ENCODE data around the gene AMN1. TPM values are rescaled to one million over a fixed set of nuclear protein-coding genes. Genes with fewer than 3 reads are reported as not detected.
"Not testable (repeated sequence)": the region's sequence is repeated elsewhere in the genome, so short reads cannot be mapped to it uniquely, and the experiment has no call there.

Gene AMN1
- total and polyA plus RNA-seq, 5 donors from 2014 or later = 11.2 to 15.3 (median 14.1) TPM

- Histone ChIP-seq H3K4me1 (ENCODE audit: control insufficient read depth, insufficient read depth, low read length, poor library complexity, severe bottlenecking) (no peaks in the 10 kb centered on the region), H3K27me3 (ENCODE audit: control insufficient read depth, insufficient read depth, low read length) (no peaks in the 10 kb centered on the region), H3K27ac (ENCODE audit: insufficient read depth, low read length, poor library complexity, severe bottlenecking) (no peak overlapping the region), H3K9me3 (ENCODE audit: control insufficient read depth in 2 of 2, low read length in 2 of 2) (no peaks in the 10 kb centered on the region), H3K4me3 (ENCODE audit: low read depth, low read length) (no peak overlapping the region), H3K36me3 (ENCODE audit: control insufficient read depth, insufficient read depth, low read length) (no peaks in the 10 kb centered on the region)
- H3K27me3 Mint-ChIP-seq = no peaks in the 10 kb centered on the region
- peaks cover 6 to 16% (median 15%) of the 10 kb centered on the region in 4 donors for H3K4me1 Mint-ChIP-seq
- DNase-seq = no peak
- H3K27ac Mint-ChIP-seq = peak overlapping the region in 1 of 3 donors; percentile 9
- peaks cover 0 to 3% (median 2%) of the 10 kb centered on the region in 7 donors for H3K9me3 Mint-ChIP-seq
- H3K4me3 Mint-ChIP-seq = no peak overlapping the region
- H3K36me3 Mint-ChIP-seq = no peaks in the 10 kb centered on the region
- no peak for ATAC-seq (ENCODE audit: low read depth in 2 of 2)
Measured at GRCh38 chr12:31759632-31760459, 31.0 kb upstream of the AMN1 start.

- not testable (repeated sequence) for H3K27me3 Mint-ChIP-seq; H3K9me3 Mint-ChIP-seq; H3K27me3 ChIP-seq (ENCODE audit: control insufficient read depth, insufficient read depth, low read length); H3K4me1 ChIP-seq (ENCODE audit: control insufficient read depth, insufficient read depth, low read length, poor library complexity, severe bottlenecking); ATAC-seq (ENCODE audit: low read depth in 2 of 2); H3K36me3 Mint-ChIP-seq; H3K9me3 ChIP-seq (ENCODE audit: control insufficient read depth in 2 of 2, low read length in 2 of 2); H3K4me3 ChIP-seq (ENCODE audit: low read depth, low read length); H3K4me3 Mint-ChIP-seq; H3K27ac ChIP-seq (ENCODE audit: insufficient read depth, low read length, poor library complexity, severe bottlenecking); H3K36me3 ChIP-seq (ENCODE audit: control insufficient read depth, insufficient read depth, low read length); DNase-seq
- Mint-ChIP-seq H3K27ac (peak overlapping the region in 1 of 3 donors; percentile 15), H3K4me1 (peaks cover 8 to 12% (median 11%) of the 10 kb centered on the region in 4 donors)
Measured at GRCh38 chr12:31758297-31758696, 29.5 kb upstream of the AMN1 start.

GRCh38 chr12:31756977-31757420 lies 28.2 kb upstream of the AMN1 start:
- Histone ChIP-seq H3K4me1 (ENCODE audit: control insufficient read depth, insufficient read depth, low read length, poor library complexity, severe bottlenecking) (no peaks in the 10 kb centered on the region), H3K27me3 (ENCODE audit: control insufficient read depth, insufficient read depth, low read length) (no peaks in the 10 kb centered on the region), H3K36me3 (ENCODE audit: control insufficient read depth, insufficient read depth, low read length) (no peaks in the 10 kb centered on the region), H3K27ac (ENCODE audit: insufficient read depth, low read length, poor library complexity, severe bottlenecking) (no peak overlapping the region), H3K9me3 (ENCODE audit: control insufficient read depth in 2 of 2, low read length in 2 of 2) (no peaks in the 10 kb centered on the region), H3K4me3 (ENCODE audit: low read depth, low read length) (no peak overlapping the region)
- Mint-ChIP-seq H3K27me3 (no peaks in the 10 kb centered on the region), H3K4me1 (peaks cover 7 to 20% (median 16%) of the 10 kb centered on the region in 4 donors), H3K36me3 (no peaks in the 10 kb centered on the region), H3K9me3 (peaks cover 0 to 3% (median 2%) of the 10 kb centered on the region in 7 donors), H3K27ac (no peak overlapping the region), H3K4me3 (no peak overlapping the region)
- ATAC-seq (ENCODE audit: low read depth in 2 of 2) (no peak), DNase-seq (no peak)

- Mint-ChIP-seq H3K9me3 (peaks cover 0 to 3% (median 0%) of the 10 kb centered on the region in 7 donors), H3K27ac (peak overlapping the region in 2 of 3 donors; percentile 64 to 93), H3K36me3 (no peaks in the 10 kb centered on the region), H3K4me3 (peak overlapping the region in 3 of 4 donors; percentile 34 to 81 (median 44)), H3K27me3 (no peaks in the 10 kb centered on the region), H3K4me1 (peaks cover 18 to 39% (median 37%) of the 10 kb centered on the region in 4 donors)
- Histone ChIP-seq H3K9me3 (ENCODE audit: control insufficient read depth in 2 of 2, low read length in 2 of 2) (no peaks in the 10 kb centered on the region), H3K27ac (ENCODE audit: insufficient read depth, low read length, poor library complexity, severe bottlenecking) (peak overlapping the region; percentile 48), H3K27me3 (ENCODE audit: control insufficient read depth, insufficient read depth, low read length) (no peaks in the 10 kb centered on the region), H3K36me3 (ENCODE audit: control insufficient read depth, insufficient read depth, low read length) (no peaks in the 10 kb centered on the region), H3K4me1 (ENCODE audit: control insufficient read depth, insufficient read depth, low read length, poor library complexity, severe bottlenecking) (peaks cover 18% of the 10 kb centered on the region), H3K4me3 (ENCODE audit: low read depth, low read length) (peak overlapping the region; percentile 57)
- no peak for ATAC-seq (ENCODE audit: low read depth in 2 of 2)
- DNase-seq = no peak
Measured at GRCh38 chr12:31752450-31752849, 23.6 kb upstream of the AMN1 start.

- Histone ChIP-seq H3K27ac (ENCODE audit: insufficient read depth, low read length, poor library complexity, severe bottlenecking) (peak overlapping the region; percentile 77), H3K4me1 (ENCODE audit: control insufficient read depth, insufficient read depth, low read length, poor library complexity, severe bottlenecking) (peaks cover 25% of the 10 kb centered on the region), H3K4me3 (ENCODE audit: low read depth, low read length) (no peak overlapping the region), H3K9me3 (ENCODE audit: control insufficient read depth in 2 of 2, low read length in 2 of 2) (no peaks in the 10 kb centered on the region), H3K27me3 (ENCODE audit: control insufficient read depth, insufficient read depth, low read length) (no peaks in the 10 kb centered on the region), H3K36me3 (ENCODE audit: control insufficient read depth, insufficient read depth, low read length) (no peaks in the 10 kb centered on the region)
- peaks cover 25 to 50% (median 46%) of the 10 kb centered on the region in 4 donors for H3K4me1 Mint-ChIP-seq
- H3K27me3 Mint-ChIP-seq = no peaks in the 10 kb centered on the region
- ATAC-seq (ENCODE audit: low read depth in 2 of 2) = no peak
- H3K36me3 Mint-ChIP-seq = no peaks in the 10 kb centered on the region
- H3K4me3 Mint-ChIP-seq = peak overlapping the region in 2 of 4 donors; percentile 32 to 82
- peaks cover 0 to 3% (median 0%) of the 10 kb centered on the region in 7 donors for H3K9me3 Mint-ChIP-seq
- no peak for DNase-seq
- peak overlapping the region; percentile 78 to 88 (median 84) for H3K27ac Mint-ChIP-seq
Measured at GRCh38 chr12:31751085-31751484, 22.3 kb upstream of the AMN1 start.

GRCh38 chr12:31750747-31751039 lies 21.9 kb upstream of the AMN1 start:
- Mint-ChIP-seq H3K4me3 (peak overlapping the region in 2 of 4 donors; percentile 32 to 82), H3K27me3 (no peaks in the 10 kb centered on the region), H3K27ac (peak overlapping the region; percentile 78 to 88 (median 84)), H3K36me3 (no peaks in the 10 kb centered on the region), H3K4me1 (peaks cover 25 to 54% (median 48%) of the 10 kb centered on the region in 4 donors), H3K9me3 (peaks cover 0 to 3% (median 0%) of the 10 kb centered on the region in 7 donors)
- peak overlapping the region; percentile 37 for H3K4me3 ChIP-seq (ENCODE audit: low read depth, low read length)
- no peaks in the 10 kb centered on the region for H3K9me3 ChIP-seq (ENCODE audit: control insufficient read depth in 2 of 2, low read length in 2 of 2)
- H3K36me3 ChIP-seq (ENCODE audit: control insufficient read depth, insufficient read depth, low read length) = no peaks in the 10 kb centered on the region
- DNase-seq = no peak
- H3K27ac ChIP-seq (ENCODE audit: insufficient read depth, low read length, poor library complexity, severe bottlenecking) = peak overlapping the region; percentile 77
- H3K27me3 ChIP-seq (ENCODE audit: control insufficient read depth, insufficient read depth, low read length) = no peaks in the 10 kb centered on the region
- peaks cover 25% of the 10 kb centered on the region for H3K4me1 ChIP-seq (ENCODE audit: control insufficient read depth, insufficient read depth, low read length, poor library complexity, severe bottlenecking)
- no peak for ATAC-seq (ENCODE audit: low read depth in 2 of 2)

- peak overlapping the region; percentile 77 for H3K27ac ChIP-seq (ENCODE audit: insufficient read depth, low read length, poor library complexity, severe bottlenecking)
- H3K27me3 Mint-ChIP-seq = no peaks in the 10 kb centered on the region
- H3K4me1 ChIP-seq (ENCODE audit: control insufficient read depth, insufficient read depth, low read length, poor library complexity, severe bottlenecking) = peaks cover 30% of the 10 kb centered on the region
Measured at GRCh38 chr12:31749024-31749704, 20.3 kb upstream of the AMN1 start.

More at GRCh38 chr12:31749024-31749704, 20.3 kb upstream of the AMN1 start:
- Histone ChIP-seq H3K4me3 (ENCODE audit: low read depth, low read length) (peak overlapping the region; percentile 61), H3K27me3 (ENCODE audit: control insufficient read depth, insufficient read depth, low read length) (no peaks in the 10 kb centered on the region), H3K9me3 (ENCODE audit: control insufficient read depth in 2 of 2, low read length in 2 of 2) (no peaks in the 10 kb centered on the region), H3K36me3 (ENCODE audit: control insufficient read depth, insufficient read depth, low read length) (no peaks in the 10 kb centered on the region)
- peaks cover 0 to 3% (median 0%) of the 10 kb centered on the region in 7 donors for H3K9me3 Mint-ChIP-seq
- peak overlapping the region; percentile 1 to 79 (median 52) for H3K4me3 Mint-ChIP-seq
- H3K27ac Mint-ChIP-seq = peak overlapping the region; percentile 83 to 92 (median 85)
- ATAC-seq (ENCODE audit: low read depth in 2 of 2) (peak; percentile 93 to 94), DNase-seq (peak; percentile 53 to 93 (median 68))
- H3K4me1 Mint-ChIP-seq = peaks cover 25 to 66% (median 54%) of the 10 kb centered on the region in 4 donors
- no peaks in the 10 kb centered on the region for H3K36me3 Mint-ChIP-seq
